Measurements from ENCODE around the gene SNRPA. TPM values are rescaled to one million over a fixed set of nuclear protein-coding genes. Genes with fewer than 3 reads are reported as not detected.

The SNRPA gene
- polyA plus RNA-seq, 2 donors: 48.9 to 58.1 TPM

DNA sequence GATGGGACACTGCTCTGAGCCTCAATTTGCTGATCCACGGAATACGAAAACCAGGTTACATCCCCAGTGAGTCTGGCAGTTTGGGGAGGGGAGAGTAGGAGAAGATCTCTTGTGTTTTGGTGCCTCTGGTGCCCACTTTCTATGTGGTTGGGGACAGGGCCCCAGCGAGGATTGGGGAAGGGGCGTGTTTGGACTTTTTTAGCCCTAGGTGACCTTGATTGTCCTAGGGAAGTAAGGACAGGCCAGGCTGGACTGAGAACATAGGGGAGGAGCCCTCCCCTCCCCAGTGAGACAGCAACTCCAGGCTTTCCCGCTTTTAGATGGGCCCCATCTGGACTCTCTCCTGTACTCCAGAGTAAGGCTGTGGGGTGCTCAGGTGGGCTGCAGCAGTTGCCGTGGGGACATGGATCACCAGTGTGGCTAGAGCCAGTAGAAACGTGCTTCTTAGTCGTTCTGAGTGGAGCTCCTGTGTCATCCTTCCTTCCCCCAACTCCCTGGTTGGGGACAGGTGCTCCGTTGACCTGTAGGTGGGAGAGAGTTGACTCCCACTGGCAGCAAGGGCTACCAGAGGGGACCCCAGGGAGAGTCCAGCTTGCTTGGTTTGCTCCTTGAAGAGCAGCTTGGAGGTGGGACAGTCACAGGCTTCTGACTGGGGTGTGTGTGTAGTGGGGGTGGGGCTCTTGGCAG lies 52.3 kb downstream of the SNRPA start:
- 40 to 47% methylated on average over 9 of the region's 9 CpGs for WGBS, 2 donors
- Histone ChIP-seq H3K36me3 (ENCODE audit: control insufficient read depth in 2 of 2, insufficient read depth in 2 of 2, low read length in 1 of 2) (peaks cover 0 to 38% of the 10 kb centered on the region in 2 donors), H3K9me3 (ENCODE audit: control insufficient read depth in 2 of 2, insufficient read depth in 1 of 2, low read depth in 1 of 2, low read length in 1 of 2) (no peaks in the 10 kb centered on the region), H3K4me3 (ENCODE audit: low read depth in 1 of 2, low read length in 2 of 2) (peak overlapping the region in 1 of 2 donors; percentile 13), H3K27me3 (ENCODE audit: control insufficient read depth in 1 of 2, insufficient read depth in 2 of 2, low read length in 2 of 2) (no peaks in the 10 kb centered on the region), H3K27ac (ENCODE audit: low read depth in 2 of 2, low read length in 1 of 2) (peak overlapping the region; percentile 69), H3K4me1 (ENCODE audit: control insufficient read depth in 2 of 2, insufficient read depth in 2 of 2, low read length in 1 of 2) (peaks cover 27 to 51% of the 10 kb centered on the region in 2 donors)

- no peaks in the 10 kb centered on the region for H3K9me3 ChIP-seq (ENCODE audit: control insufficient read depth in 2 of 2, insufficient read depth in 1 of 2, low read depth in 1 of 2, low read length in 1 of 2)
- H3K27me3 ChIP-seq (ENCODE audit: control insufficient read depth in 1 of 2, insufficient read depth in 2 of 2, low read length in 2 of 2): no peaks in the 10 kb centered on the region
- H3K36me3 ChIP-seq (ENCODE audit: control insufficient read depth in 2 of 2, insufficient read depth in 2 of 2, low read length in 1 of 2): peaks cover 0 to 44% of the 10 kb centered on the region in 2 donors
- peak overlapping the region; percentile 69 for H3K27ac ChIP-seq (ENCODE audit: low read depth in 2 of 2, low read length in 1 of 2)
- WGBS, 2 donors: 66 to 69% methylated on average over 6 of the region's 6 CpGs
- peaks cover 27 to 51% of the 10 kb centered on the region in 2 donors for H3K4me1 ChIP-seq (ENCODE audit: control insufficient read depth in 2 of 2, insufficient read depth in 2 of 2, low read length in 1 of 2)
- H3K4me3 ChIP-seq (ENCODE audit: low read depth in 1 of 2, low read length in 2 of 2): no peak overlapping the region
Observed at GRCh38 chr19:40803857-40804782, 53.1 kb downstream of the SNRPA start.

- H3K4me1 ChIP-seq (ENCODE audit: control insufficient read depth in 2 of 2, insufficient read depth in 2 of 2, low read length in 1 of 2): peaks cover 27 to 55% of the 10 kb centered on the region in 2 donors
- no peaks in the 10 kb centered on the region for H3K9me3 ChIP-seq (ENCODE audit: control insufficient read depth in 2 of 2, insufficient read depth in 1 of 2, low read depth in 1 of 2, low read length in 1 of 2)
- H3K27ac ChIP-seq (ENCODE audit: low read depth in 2 of 2, low read length in 1 of 2): peak overlapping the region; percentile 45 to 62
- 39 to 58% methylated on average over 7 of the region's 7 CpGs for WGBS, 2 donors
- H3K27me3 ChIP-seq (ENCODE audit: control insufficient read depth in 1 of 2, insufficient read depth in 2 of 2, low read length in 2 of 2): no peaks in the 10 kb centered on the region
- peaks cover 0 to 50% of the 10 kb centered on the region in 2 donors for H3K36me3 ChIP-seq (ENCODE audit: control insufficient read depth in 2 of 2, insufficient read depth in 2 of 2, low read length in 1 of 2)
- no peak overlapping the region for H3K4me3 ChIP-seq (ENCODE audit: low read depth in 1 of 2, low read length in 2 of 2)
Observed at GRCh38 chr19:40804783-40805242, 53.8 kb downstream of the SNRPA start.

GRCh38 chr19:40805258-40805868 lies 54.4 kb downstream of the SNRPA start:
- peaks cover 0 to 48% of the 10 kb centered on the region in 2 donors for H3K36me3 ChIP-seq (ENCODE audit: control insufficient read depth in 2 of 2, insufficient read depth in 2 of 2, low read length in 1 of 2)
- H3K4me3 ChIP-seq (ENCODE audit: low read depth in 1 of 2, low read length in 2 of 2): no peak overlapping the region
- 49 to 61% methylated on average over 2 of the region's 2 CpGs for WGBS, 2 donors

DNA sequence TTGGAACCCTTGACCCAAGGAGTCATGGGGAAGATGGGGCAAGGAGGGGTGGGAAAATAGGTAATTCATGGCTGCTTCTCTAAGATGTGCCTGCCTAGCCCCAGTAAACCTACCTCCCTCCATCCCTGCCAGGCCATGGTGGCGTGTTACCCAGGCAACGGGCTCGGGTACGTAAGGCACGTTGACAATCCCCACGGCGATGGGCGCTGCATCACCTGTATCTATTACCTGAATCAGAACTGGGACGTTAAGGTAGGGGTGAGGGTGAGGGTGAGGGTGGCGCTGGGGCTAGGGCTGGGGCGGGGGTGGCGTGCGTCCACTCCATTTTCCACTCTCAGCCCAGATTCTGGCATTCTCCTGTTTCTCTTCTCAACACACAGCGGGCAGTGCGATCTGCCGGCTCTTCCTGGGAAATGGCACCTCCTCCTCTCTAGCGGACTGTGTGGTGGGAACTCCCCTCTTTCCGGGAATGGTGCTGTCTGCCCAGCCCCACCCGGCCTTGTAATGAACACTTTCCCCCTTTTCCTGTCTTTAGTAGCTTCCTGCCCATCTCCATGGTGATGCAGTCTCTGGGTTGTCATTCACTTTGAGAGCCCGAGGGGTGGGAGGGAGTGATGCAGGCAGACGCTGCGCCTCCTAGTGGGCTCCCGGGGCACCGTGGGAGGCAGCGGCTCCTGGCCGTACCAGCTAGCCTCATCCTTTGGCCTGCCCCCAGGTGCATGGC lies 55.6 kb downstream of the SNRPA start:
- peak overlapping the region; percentile 38 to 57 for H3K27ac ChIP-seq (ENCODE audit: low read depth in 2 of 2, low read length in 1 of 2)
- peaks cover 16 to 55% of the 10 kb centered on the region in 2 donors for H3K4me1 ChIP-seq (ENCODE audit: control insufficient read depth in 2 of 2, insufficient read depth in 2 of 2, low read length in 1 of 2)
- no peaks in the 10 kb centered on the region for H3K9me3 ChIP-seq (ENCODE audit: control insufficient read depth in 2 of 2, insufficient read depth in 1 of 2, low read depth in 1 of 2, low read length in 1 of 2)
- no peaks in the 10 kb centered on the region for H3K27me3 ChIP-seq (ENCODE audit: control insufficient read depth in 1 of 2, insufficient read depth in 2 of 2, low read length in 2 of 2)
- H3K4me3 ChIP-seq (ENCODE audit: low read depth in 1 of 2, low read length in 2 of 2): no peak overlapping the region
- WGBS, 2 donors: 24 to 37% methylated on average over 26 of the region's 26 CpGs
- peaks cover 0 to 37% of the 10 kb centered on the region in 2 donors for H3K36me3 ChIP-seq (ENCODE audit: control insufficient read depth in 2 of 2, insufficient read depth in 2 of 2, low read length in 1 of 2)

More at GRCh38 chr19:40805258-40805868, 54.4 kb downstream of the SNRPA start:
- Histone ChIP-seq H3K27me3 (ENCODE audit: control insufficient read depth in 1 of 2, insufficient read depth in 2 of 2, low read length in 2 of 2) (no peaks in the 10 kb centered on the region), H3K4me1 (ENCODE audit: control insufficient read depth in 2 of 2, insufficient read depth in 2 of 2, low read length in 1 of 2) (peaks cover 25 to 60% of the 10 kb centered on the region in 2 donors), H3K27ac (ENCODE audit: low read depth in 2 of 2, low read length in 1 of 2) (peak overlapping the region; percentile 7 to 62), H3K9me3 (ENCODE audit: control insufficient read depth in 2 of 2, insufficient read depth in 1 of 2, low read depth in 1 of 2, low read length in 1 of 2) (no peaks in the 10 kb centered on the region)

GRCh38 chr19:40807147-40808020 lies 56.4 kb downstream of the SNRPA start:
- Histone ChIP-seq H3K27me3 (ENCODE audit: control insufficient read depth in 1 of 2, insufficient read depth in 2 of 2, low read length in 2 of 2) (no peaks in the 10 kb centered on the region), H3K36me3 (ENCODE audit: control insufficient read depth in 2 of 2, insufficient read depth in 2 of 2, low read length in 1 of 2) (peaks cover 0 to 32% of the 10 kb centered on the region in 2 donors), H3K4me3 (ENCODE audit: low read depth in 1 of 2, low read length in 2 of 2) (no peak overlapping the region), H3K4me1 (ENCODE audit: control insufficient read depth in 2 of 2, insufficient read depth in 2 of 2, low read length in 1 of 2) (peaks cover 13 to 53% of the 10 kb centered on the region in 2 donors), H3K9me3 (ENCODE audit: control insufficient read depth in 2 of 2, insufficient read depth in 1 of 2, low read depth in 1 of 2, low read length in 1 of 2) (no peaks in the 10 kb centered on the region), H3K27ac (ENCODE audit: low read depth in 2 of 2, low read length in 1 of 2) (peak overlapping the region; percentile 38 to 57)
- 64 to 67% methylated on average over 18 of the region's 18 CpGs for WGBS, 2 donors

DNA sequence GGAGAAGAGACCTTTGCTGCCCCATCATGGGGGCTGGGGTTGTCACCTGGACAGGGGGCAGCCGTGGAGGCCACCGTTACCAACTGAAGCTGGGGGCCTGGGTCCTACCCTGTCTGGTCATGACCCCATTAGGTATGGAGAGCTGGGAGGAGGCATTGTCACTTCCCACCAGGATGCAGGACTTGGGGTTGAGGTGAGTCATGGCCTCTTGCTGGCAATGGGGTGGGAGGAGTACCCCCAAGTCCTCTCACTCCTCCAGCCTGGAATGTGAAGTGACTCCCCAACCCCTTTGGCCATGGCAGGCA lies 57.0 kb downstream of the SNRPA start:
- Histone ChIP-seq H3K36me3 (ENCODE audit: control insufficient read depth in 2 of 2, insufficient read depth in 2 of 2, low read length in 1 of 2) (peaks cover 0 to 32% of the 10 kb centered on the region in 2 donors), H3K4me1 (ENCODE audit: control insufficient read depth in 2 of 2, insufficient read depth in 2 of 2, low read length in 1 of 2) (peaks cover 7 to 48% of the 10 kb centered on the region in 2 donors), H3K27ac (ENCODE audit: low read depth in 2 of 2, low read length in 1 of 2) (peak overlapping the region in 1 of 2 donors; percentile 26), H3K9me3 (ENCODE audit: control insufficient read depth in 2 of 2, insufficient read depth in 1 of 2, low read depth in 1 of 2, low read length in 1 of 2) (no peaks in the 10 kb centered on the region), H3K4me3 (ENCODE audit: low read depth in 1 of 2, low read length in 2 of 2) (no peak overlapping the region), H3K27me3 (ENCODE audit: control insufficient read depth in 1 of 2, insufficient read depth in 2 of 2, low read length in 2 of 2) (no peaks in the 10 kb centered on the region)
- 88 to 92% methylated on average over 2 of the region's 2 CpGs for WGBS, 2 donors

- 85% methylated on average over 5 of the region's 5 CpGs for WGBS, 2 donors
- Histone ChIP-seq H3K27me3 (ENCODE audit: control insufficient read depth in 1 of 2, insufficient read depth in 2 of 2, low read length in 2 of 2) (no peaks in the 10 kb centered on the region), H3K9me3 (ENCODE audit: control insufficient read depth in 2 of 2, insufficient read depth in 1 of 2, low read depth in 1 of 2, low read length in 1 of 2) (no peaks in the 10 kb centered on the region), H3K4me1 (ENCODE audit: control insufficient read depth in 2 of 2, insufficient read depth in 2 of 2, low read length in 1 of 2) (peaks cover 7 to 43% of the 10 kb centered on the region in 2 donors), H3K36me3 (ENCODE audit: control insufficient read depth in 2 of 2, insufficient read depth in 2 of 2, low read length in 1 of 2) (peaks cover 0 to 32% of the 10 kb centered on the region in 2 donors), H3K27ac (ENCODE audit: low read depth in 2 of 2, low read length in 1 of 2) (no peak overlapping the region), H3K4me3 (ENCODE audit: low read depth in 1 of 2, low read length in 2 of 2) (no peak overlapping the region)
Observed at GRCh38 chr19:40808497-40808896, 57.5 kb downstream of the SNRPA start.
